ENCODE results near the gene TIMP3. TPM values are rescaled to one million over a fixed set of nuclear protein-coding genes. Genes with fewer than 3 reads are reported as not detected.

TIMP3 gene
- total and polyA plus RNA-seq, 2 donors (not counting 1 experiment from before 2014, with no cell fraction given) = 242 to 375 TPM

- Histone ChIP-seq H3K4me1 (ENCODE audit: control insufficient read depth, extremely low read depth, insufficient read depth, low read length) (peaks cover 10% of the 10 kb centered on the region), H2AFZ (ENCODE audit: low read length) (no peak overlapping the region), H4K20me1 (ENCODE audit: control insufficient read depth, extremely low read depth, insufficient read depth, low read length) (no peaks in the 10 kb centered on the region), H3K79me2 (ENCODE audit: control insufficient read depth, insufficient read depth, low read length) (peaks cover 65% of the 10 kb centered on the region), H3K4me3 (replicated peaks in 1 of 4; ENCODE audit: control extremely low read depth in 1 of 4, insufficient read depth in 1 of 4, low read depth in 3 of 4, low read length in 4 of 4) (peak overlapping the region in 2 of 4 experiments; percentile 80 to 97), H3K9ac (ENCODE audit: insufficient read depth, low read length) (no peak overlapping the region), H3K27ac (ENCODE audit: insufficient read depth, low read length) (no peak overlapping the region), H3K27me3 (ENCODE audit: control insufficient read depth, insufficient read depth, low read length) (no peaks in the 10 kb centered on the region), H3K9me3 (ENCODE audit: control insufficient read depth, insufficient read depth, low read depth, low read length) (no peaks in the 10 kb centered on the region), H3K4me2 (ENCODE audit: extremely low read depth, insufficient read depth, low read length) (peak overlapping the region; percentile 9), H3K36me3 (ENCODE audit: control insufficient read depth, insufficient read depth, low read length) (no peaks in the 10 kb centered on the region)
- DNase-seq (ENCODE audit: low read depth in 2 of 2) = peak in 1 of 2 donors; percentile 54
- no peak for TF ChIP-seq CTCF (conservative IDR thresholded peaks at IDR 0.05 in 1 of 2, IDR thresholded peaks at IDR 0.05 in 1 of 2; ENCODE audit: low read depth in 1 of 2, low read length in 2 of 2)
- no peak for TF ChIP-seq EZH2 (IDR thresholded peaks at IDR 0.05; ENCODE audit: low read length, missing control alignments)
Measured at GRCh38 chr22:32805361-32805881, 3.9 kb downstream of the TIMP3 start.

- Histone ChIP-seq H3K79me2 (ENCODE audit: control insufficient read depth, insufficient read depth, low read length) (peaks cover 68% of the 10 kb centered on the region), H4K20me1 (ENCODE audit: control insufficient read depth, extremely low read depth, insufficient read depth, low read length) (no peaks in the 10 kb centered on the region), H3K9me3 (ENCODE audit: control insufficient read depth, insufficient read depth, low read depth, low read length) (no peaks in the 10 kb centered on the region), H3K4me3 (replicated peaks in 1 of 4; ENCODE audit: control extremely low read depth in 1 of 4, insufficient read depth in 1 of 4, low read depth in 3 of 4, low read length in 4 of 4) (peak overlapping the region in 2 of 4 experiments; percentile 24 to 97), H3K4me2 (ENCODE audit: extremely low read depth, insufficient read depth, low read length) (no peak overlapping the region), H3K36me3 (ENCODE audit: control insufficient read depth, insufficient read depth, low read length) (no peaks in the 10 kb centered on the region), H2AFZ (ENCODE audit: low read length) (no peak overlapping the region), H3K9ac (ENCODE audit: insufficient read depth, low read length) (no peak overlapping the region), H3K4me1 (ENCODE audit: control insufficient read depth, extremely low read depth, insufficient read depth, low read length) (peaks cover 7% of the 10 kb centered on the region), H3K27me3 (ENCODE audit: control insufficient read depth, insufficient read depth, low read length) (no peaks in the 10 kb centered on the region), H3K27ac (ENCODE audit: insufficient read depth, low read length) (no peak overlapping the region)
- TF ChIP-seq EZH2 (IDR thresholded peaks at IDR 0.05; ENCODE audit: low read length, missing control alignments) = no peak
- DNase-seq (ENCODE audit: low read depth in 2 of 2) = peak in 1 of 2 donors; percentile 21
Measured at GRCh38 chr22:32806296-32806695, 4.8 kb downstream of the TIMP3 start.

- no peaks in the 10 kb centered on the region for H3K27me3 ChIP-seq (ENCODE audit: control insufficient read depth, insufficient read depth, low read length)
- peak overlapping the region in 1 of 4 experiments; percentile 17 for H3K4me3 ChIP-seq (replicated peaks in 1 of 4; ENCODE audit: control extremely low read depth in 1 of 4, insufficient read depth in 1 of 4, low read depth in 3 of 4, low read length in 4 of 4)
- H2AFZ ChIP-seq (ENCODE audit: low read length) = no peak overlapping the region
- TF ChIP-seq CTCF (conservative IDR thresholded peaks at IDR 0.05 in 1 of 2, IDR thresholded peaks at IDR 0.05 in 1 of 2; ENCODE audit: low read depth in 1 of 2, low read length in 2 of 2) = no peak
- no peak for TF ChIP-seq EZH2 (IDR thresholded peaks at IDR 0.05; ENCODE audit: low read length, missing control alignments)
- no peaks in the 10 kb centered on the region for H3K36me3 ChIP-seq (ENCODE audit: control insufficient read depth, insufficient read depth, low read length)
- peaks cover 1% of the 10 kb centered on the region for H4K20me1 ChIP-seq (ENCODE audit: control insufficient read depth, extremely low read depth, insufficient read depth, low read length)
- H3K9me3 ChIP-seq (ENCODE audit: control insufficient read depth, insufficient read depth, low read depth, low read length) = no peaks in the 10 kb centered on the region
- DNase-seq (ENCODE audit: low read depth in 2 of 2) = peak in 1 of 2 donors; percentile 25
- H3K9ac ChIP-seq (ENCODE audit: insufficient read depth, low read length) = no peak overlapping the region
- no peak overlapping the region for H3K4me2 ChIP-seq (ENCODE audit: extremely low read depth, insufficient read depth, low read length)
- H3K4me1 ChIP-seq (ENCODE audit: control insufficient read depth, extremely low read depth, insufficient read depth, low read length) = peaks cover 7% of the 10 kb centered on the region
- H3K27ac ChIP-seq (ENCODE audit: insufficient read depth, low read length) = no peak overlapping the region
- H3K79me2 ChIP-seq (ENCODE audit: control insufficient read depth, insufficient read depth, low read length) = peaks cover 66% of the 10 kb centered on the region
Measured at GRCh38 chr22:32808038-32808445, 6.5 kb downstream of the TIMP3 start.
